Activated naive CD8-positive, alpha-beta T cell treated with anti-CD3 and anti-CD28 coated beads, Interleukin-2, amount 50 U/mL, for 24 hours (primary cell): ENCODE data around the gene CRLF3.
"Not testable (repeated sequence)": the region's sequence is repeated elsewhere in the genome, so short reads cannot be mapped to it uniquely, and the experiment has no call there.

Source experiments
- ATAC-seq: fragments of 150-1000 bp; cut with Tn5 transposase; one replicate; pipeline ENCODE4 v1.10.0; 2021
- DNase-seq: peaks from one replicate; pipeline ENCODE4 v3.0.0; 2021
- H3K27ac Mint-ChIP-seq: one replicate; pipeline ENCODE4 v1.8.0; 2021; ENCODE audit warnings: mild to moderate bottlenecking, mixed read lengths
- H3K27me3 Mint-ChIP-seq: one replicate; pipeline ENCODE4 v1.8.0; 2021; ENCODE audit warnings: mixed read lengths
- H3K36me3 Mint-ChIP-seq: one replicate; pipeline ENCODE4 v1.8.0; 2021; ENCODE audit warnings: low read depth, mixed read lengths
- H3K4me1 Mint-ChIP-seq: one replicate; pipeline ENCODE4 v1.8.0; 2021; ENCODE audit warnings: mixed read lengths
- H3K4me3 Mint-ChIP-seq: one replicate; pipeline ENCODE4 v1.8.0; 2021; ENCODE audit warnings: mild to moderate bottlenecking, moderate library complexity, mixed read lengths
- H3K9me3 Mint-ChIP-seq: one replicate; pipeline ENCODE4 v1.8.0; 2021; ENCODE audit warnings: mixed read lengths

CRLF3 gene

GRCh38 chr17:30796016-30796415 lies 28.5 kb downstream of the CRLF3 start:
- Mint-ChIP-seq H3K4me3 (no peak overlapping the region), H3K36me3 (peaks cover 54% of the 10 kb centered on the region), H3K27me3 (no peaks in the 10 kb centered on the region), H3K4me1 (peaks cover 9% of the 10 kb centered on the region), H3K27ac (peak overlapping the region; percentile 73), H3K9me3 (no peaks in the 10 kb centered on the region)
- ATAC-seq (peak; percentile 95), DNase-seq (no peak)

- H3K27ac Mint-ChIP-seq, result peak overlapping the region; percentile 60
- H3K36me3 Mint-ChIP-seq, result peaks cover 53% of the 10 kb centered on the region
- DNase-seq, result no peak
- H3K4me3 Mint-ChIP-seq, result no peak overlapping the region
- H3K4me1 Mint-ChIP-seq, result peaks cover 18% of the 10 kb centered on the region
- ATAC-seq, result no peak
- H3K9me3 Mint-ChIP-seq, result no peaks in the 10 kb centered on the region
- no peaks in the 10 kb centered on the region for H3K27me3 Mint-ChIP-seq
Observed at GRCh38 chr17:30794372-30794771, 30.1 kb downstream of the CRLF3 start.

DNA sequence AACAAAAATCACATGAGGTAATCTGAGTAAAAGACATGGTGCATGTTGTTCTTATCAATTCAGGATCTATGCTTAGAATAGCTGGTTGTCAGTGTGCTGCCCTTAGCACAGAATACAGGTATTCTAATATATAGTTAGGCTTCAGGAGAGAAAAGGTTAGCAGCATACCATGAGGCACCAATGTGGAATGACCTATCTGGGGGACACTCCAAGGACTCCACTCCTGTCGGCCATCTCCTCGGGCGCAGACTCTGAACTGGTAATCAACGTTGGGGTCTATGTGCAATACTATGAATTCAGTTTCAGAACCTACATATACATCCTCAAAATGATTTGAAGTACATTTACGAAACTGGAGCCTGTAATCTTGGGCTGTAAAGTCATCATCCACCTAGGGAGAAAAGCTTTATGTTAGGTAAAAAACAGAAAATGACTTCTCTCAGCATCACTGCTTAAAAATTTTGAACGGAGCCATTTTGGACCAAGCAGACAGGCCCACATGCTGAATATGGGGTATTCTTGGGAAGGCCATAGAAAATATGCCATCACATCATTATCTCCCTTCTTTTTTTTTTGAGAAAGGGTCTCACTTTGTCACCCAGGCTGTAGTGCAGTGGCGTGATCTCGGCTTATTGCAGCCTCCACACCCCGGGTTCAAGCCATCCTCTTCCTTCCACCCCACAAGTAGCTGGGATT lies 31.1 kb downstream of the CRLF3 start:
- no peak for DNase-seq
- Mint-ChIP-seq H3K9me3 (no peaks in the 10 kb centered on the region), H3K36me3 (peaks cover 59% of the 10 kb centered on the region), H3K4me3 (no peak overlapping the region), H3K27ac (peak overlapping the region; percentile 60), H3K4me1 (peaks cover 20% of the 10 kb centered on the region), H3K27me3 (no peaks in the 10 kb centered on the region)
- ATAC-seq, result no peak

DNA sequence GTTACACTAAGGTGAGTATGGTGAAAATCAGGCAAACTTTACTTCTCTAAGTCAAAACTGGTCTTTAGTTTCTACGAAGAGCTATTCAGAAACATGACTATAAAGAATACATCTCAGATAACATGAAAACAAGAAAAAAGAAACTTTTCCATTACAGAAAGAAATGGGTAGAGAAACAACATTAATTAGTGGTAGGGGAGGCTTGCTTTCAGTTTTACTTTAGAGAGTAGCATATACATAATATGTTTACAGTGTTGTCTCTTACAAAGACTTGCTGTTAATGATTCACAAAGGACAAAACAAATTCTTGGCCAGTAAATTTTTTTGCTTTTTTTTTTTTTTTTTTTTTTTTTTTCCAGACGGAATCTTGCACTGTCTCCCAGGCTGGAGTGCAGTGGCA lies 34.2 kb downstream of the CRLF3 start:
- Mint-ChIP-seq H3K36me3 (peaks cover 54% of the 10 kb centered on the region), H3K9me3 (no peaks in the 10 kb centered on the region), H3K4me1 (peaks cover 15% of the 10 kb centered on the region), H3K27me3 (no peaks in the 10 kb centered on the region), H3K27ac (peak overlapping the region; percentile 80), H3K4me3 (no peak overlapping the region)
- no peak for ATAC-seq
- DNase-seq, result no peak

- Mint-ChIP-seq H3K9me3 (no peaks in the 10 kb centered on the region), H3K4me3 (no peak overlapping the region), H3K27ac (peak overlapping the region; percentile 39), H3K4me1 (peaks cover 19% of the 10 kb centered on the region), H3K27me3 (no peaks in the 10 kb centered on the region), H3K36me3 (peaks cover 55% of the 10 kb centered on the region)
- DNase-seq (no peak), ATAC-seq (no peak)
Observed at GRCh38 chr17:30788918-30789317, 35.6 kb downstream of the CRLF3 start.

GRCh38 chr17:30782206-30782605 lies 42.3 kb downstream of the CRLF3 start:
- H3K4me3 Mint-ChIP-seq, result no peak overlapping the region
- peak overlapping the region; percentile 86 for H3K27ac Mint-ChIP-seq
- DNase-seq, result no peak
- no peaks in the 10 kb centered on the region for H3K9me3 Mint-ChIP-seq
- H3K36me3 Mint-ChIP-seq, result peaks cover 45% of the 10 kb centered on the region
- peaks cover 36% of the 10 kb centered on the region for H3K4me1 Mint-ChIP-seq
- H3K27me3 Mint-ChIP-seq, result no peaks in the 10 kb centered on the region
- ATAC-seq, result no peak

DNA sequence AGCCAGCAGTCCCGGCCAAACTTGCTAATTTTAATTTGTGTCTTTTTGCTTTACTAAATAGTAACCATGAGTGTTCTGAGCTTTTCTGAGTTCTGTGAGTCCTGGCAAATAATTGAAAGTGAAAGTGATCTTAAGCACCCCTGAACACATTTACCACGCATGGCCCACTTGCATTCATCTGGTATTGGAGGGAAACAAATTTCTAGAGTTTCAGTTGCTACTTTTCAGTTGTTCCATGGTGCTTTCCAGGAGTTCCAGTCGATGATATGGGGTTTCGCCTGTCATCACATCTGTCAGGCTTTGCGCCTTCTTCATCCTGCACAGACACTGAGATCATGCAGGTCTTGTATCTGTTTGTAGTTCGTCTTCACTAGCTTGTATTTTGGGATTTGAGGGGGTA lies 44.1 kb downstream of the CRLF3 start:
- Mint-ChIP-seq H3K27ac (peak overlapping the region; percentile 80), H3K4me3 (no peak overlapping the region), H3K9me3 (no peaks in the 10 kb centered on the region), H3K4me1 (peaks cover 38% of the 10 kb centered on the region), H3K36me3 (peaks cover 44% of the 10 kb centered on the region), H3K27me3 (no peaks in the 10 kb centered on the region)
- ATAC-seq (peak; percentile 82), DNase-seq (peak; percentile 14)

DNA sequence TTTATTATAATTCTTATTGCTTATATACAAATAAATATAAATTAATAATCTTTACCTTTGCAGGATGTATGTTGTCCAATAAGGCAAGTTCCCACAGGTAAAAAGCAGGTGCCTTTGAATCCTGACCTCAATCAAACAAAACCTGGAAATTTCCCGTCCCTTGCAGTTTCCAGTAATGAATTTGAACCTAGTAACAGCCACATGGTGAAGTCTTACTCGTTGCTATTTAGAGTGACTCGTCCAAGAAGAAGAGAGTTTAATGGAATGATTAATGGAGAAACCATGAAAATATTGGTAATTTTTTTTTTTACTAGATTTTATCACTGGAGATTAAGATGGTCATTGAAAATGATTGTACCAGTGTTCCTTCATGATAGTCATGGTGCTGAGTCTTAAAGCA lies 55.7 kb downstream of the CRLF3 start:
- peaks cover 32% of the 10 kb centered on the region for H3K36me3 Mint-ChIP-seq
- DNase-seq, ATAC-seq, H3K27ac Mint-ChIP-seq, H3K4me3 Mint-ChIP-seq, H3K9me3 Mint-ChIP-seq, H3K27me3 Mint-ChIP-seq: not testable (repeated sequence)
- peaks cover 11% of the 10 kb centered on the region for H3K4me1 Mint-ChIP-seq

DNA sequence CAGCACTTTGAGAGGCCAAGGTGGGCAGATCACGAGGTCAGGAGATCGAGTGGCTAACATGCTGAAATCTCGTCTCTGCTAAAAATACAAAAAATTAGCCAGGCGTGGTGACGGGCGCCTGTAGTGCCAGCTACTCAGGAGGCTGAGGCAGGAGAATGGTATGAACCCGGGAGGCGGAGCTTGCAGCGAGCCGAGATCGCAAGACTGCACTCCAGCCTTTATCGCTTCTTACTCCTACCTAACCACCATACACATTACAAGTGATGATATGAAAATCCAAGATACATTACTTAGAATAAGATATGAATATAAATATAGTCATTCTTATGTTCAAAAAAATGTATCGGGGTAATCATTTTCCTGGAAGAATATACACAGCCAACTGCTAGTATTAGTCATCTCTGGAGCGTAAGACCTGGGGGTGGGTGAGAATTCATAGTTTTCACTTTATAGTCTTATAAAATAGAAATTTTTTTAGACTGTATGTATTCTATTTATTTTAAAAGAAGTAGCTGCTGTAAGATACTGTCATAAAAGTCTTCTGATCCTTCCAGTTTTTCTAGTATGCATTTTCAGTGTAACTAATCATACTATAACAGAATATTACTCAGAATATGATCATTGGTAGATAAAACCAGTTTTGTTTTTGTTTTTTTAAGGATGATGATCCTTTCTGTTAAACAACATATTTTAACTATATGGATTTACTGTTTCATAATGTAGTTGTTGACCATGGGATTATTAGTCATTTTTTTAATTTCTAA lies 56.7 kb downstream of the CRLF3 start:
- peak overlapping the region; percentile 46 for H3K27ac Mint-ChIP-seq
- H3K4me1 Mint-ChIP-seq, result peaks cover 11% of the 10 kb centered on the region
- not testable (repeated sequence) for H3K4me3 Mint-ChIP-seq, H3K27me3 Mint-ChIP-seq, H3K9me3 Mint-ChIP-seq, DNase-seq
- ATAC-seq, result peak; percentile 52
- peaks cover 31% of the 10 kb centered on the region for H3K36me3 Mint-ChIP-seq

DNA sequence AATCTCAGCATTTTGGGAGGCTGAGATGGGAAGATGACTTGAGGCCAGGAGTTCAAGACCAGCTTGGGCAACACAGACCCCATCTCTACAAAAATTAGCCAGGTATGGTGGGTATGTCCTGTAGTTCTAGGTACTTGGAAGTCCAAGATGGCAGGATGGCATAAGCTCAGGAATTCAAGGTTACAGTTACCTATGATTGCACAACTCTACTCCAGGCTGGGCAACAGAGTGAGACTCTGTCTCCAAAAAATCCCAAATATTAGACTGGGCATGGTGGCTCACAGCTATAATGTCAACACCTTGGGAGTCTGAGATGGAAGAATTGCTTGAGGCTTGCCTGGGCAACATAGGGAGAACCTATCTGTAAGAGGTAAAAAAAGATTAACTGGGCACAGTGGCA lies 63.4 kb downstream of the CRLF3 start:
- Mint-ChIP-seq H3K4me1 (no peaks in the 10 kb centered on the region), H3K4me3 (no peak overlapping the region), H3K27ac (no peak overlapping the region), H3K27me3 (no peaks in the 10 kb centered on the region), H3K36me3 (peaks cover 33% of the 10 kb centered on the region), H3K9me3 (no peaks in the 10 kb centered on the region)
- no peak for DNase-seq
- ATAC-seq, result no peak

DNA sequence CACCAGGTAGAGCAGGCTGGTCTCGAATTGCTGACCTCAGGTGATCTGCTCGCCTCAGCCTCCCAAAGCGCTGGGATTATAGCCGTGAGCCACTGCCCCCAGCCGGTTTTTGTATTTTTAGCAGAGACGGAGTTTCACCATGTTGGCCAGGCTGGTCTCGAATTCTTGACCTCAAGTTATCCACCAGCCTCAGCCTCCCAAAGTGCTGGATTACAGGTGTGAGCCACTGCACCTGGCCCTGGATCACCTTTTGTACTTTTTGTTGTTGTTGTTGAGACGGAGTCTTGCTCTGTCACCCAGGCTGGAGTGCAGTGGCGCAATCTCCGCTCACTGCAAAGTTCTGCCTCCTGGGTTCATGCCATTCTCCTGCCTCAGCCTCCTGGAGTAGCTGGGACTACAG lies 71.2 kb downstream of the CRLF3 start:
- peaks cover 48% of the 10 kb centered on the region for H3K36me3 Mint-ChIP-seq
- H3K9me3 Mint-ChIP-seq, ATAC-seq, DNase-seq, H3K4me3 Mint-ChIP-seq, H3K4me1 Mint-ChIP-seq, H3K27me3 Mint-ChIP-seq, H3K27ac Mint-ChIP-seq: not testable (repeated sequence)

- H3K9me3 Mint-ChIP-seq, H3K4me1 Mint-ChIP-seq, H3K27me3 Mint-ChIP-seq, ATAC-seq, DNase-seq, H3K27ac Mint-ChIP-seq, H3K4me3 Mint-ChIP-seq: not testable (repeated sequence)
- peaks cover 43% of the 10 kb centered on the region for H3K36me3 Mint-ChIP-seq
Observed at GRCh38 chr17:30750982-30751381, 73.5 kb downstream of the CRLF3 start.

GRCh38 chr17:30747621-30748020 lies 76.9 kb downstream of the CRLF3 start:
- DNase-seq, H3K27me3 Mint-ChIP-seq, H3K4me1 Mint-ChIP-seq, ATAC-seq, H3K27ac Mint-ChIP-seq, H3K4me3 Mint-ChIP-seq, H3K9me3 Mint-ChIP-seq: not testable (repeated sequence)
- peaks cover 43% of the 10 kb centered on the region for H3K36me3 Mint-ChIP-seq

GRCh38 chr17:30742669-30743068 lies 81.8 kb downstream of the CRLF3 start:
- not testable (repeated sequence) for DNase-seq, H3K27ac Mint-ChIP-seq, H3K4me1 Mint-ChIP-seq, ATAC-seq, H3K27me3 Mint-ChIP-seq, H3K9me3 Mint-ChIP-seq, H3K4me3 Mint-ChIP-seq
- peaks cover 45% of the 10 kb centered on the region for H3K36me3 Mint-ChIP-seq

- ATAC-seq, H3K9me3 Mint-ChIP-seq, H3K4me3 Mint-ChIP-seq, H3K27ac Mint-ChIP-seq, DNase-seq, H3K27me3 Mint-ChIP-seq: not testable (repeated sequence)
- peaks cover 28% of the 10 kb centered on the region for H3K4me1 Mint-ChIP-seq
- H3K36me3 Mint-ChIP-seq, result peaks cover 50% of the 10 kb centered on the region
Observed at GRCh38 chr17:30736371-30736770, 88.1 kb downstream of the CRLF3 start.
